ENCODE results near the gene SELPLG.

The SELPLG gene

GRCh38 chr12:108630481-108631207 is 3.0 kb downstream of the SELPLG start:
- Histone ChIP-seq H3K27me3 (ENCODE audit: insufficient read depth, poor library complexity, severe bottlenecking) (no peaks in the 10 kb centered on the region), H3K27ac (replicated peaks) (peak overlapping the region; percentile 98), H3K4me3 (replicated peaks; ENCODE audit: insufficient read depth, low read length) (no peak overlapping the region)
- peak in 1 of 2 experiments; percentile 47 for DNase-seq (ENCODE audit: low read depth in 1 of 2, low spot score in 1 of 2)
- TF ChIP-seq REST (IDR thresholded peaks at IDR 0.05; ENCODE audit: insufficient replicate concordance, low read depth) (no peak), POLR2AphosphoS5 (IDR thresholded peaks at IDR 0.05; ENCODE audit: low read depth) (peak; percentile 22; the same call in 1 of the 2 replicates)

DNA sequence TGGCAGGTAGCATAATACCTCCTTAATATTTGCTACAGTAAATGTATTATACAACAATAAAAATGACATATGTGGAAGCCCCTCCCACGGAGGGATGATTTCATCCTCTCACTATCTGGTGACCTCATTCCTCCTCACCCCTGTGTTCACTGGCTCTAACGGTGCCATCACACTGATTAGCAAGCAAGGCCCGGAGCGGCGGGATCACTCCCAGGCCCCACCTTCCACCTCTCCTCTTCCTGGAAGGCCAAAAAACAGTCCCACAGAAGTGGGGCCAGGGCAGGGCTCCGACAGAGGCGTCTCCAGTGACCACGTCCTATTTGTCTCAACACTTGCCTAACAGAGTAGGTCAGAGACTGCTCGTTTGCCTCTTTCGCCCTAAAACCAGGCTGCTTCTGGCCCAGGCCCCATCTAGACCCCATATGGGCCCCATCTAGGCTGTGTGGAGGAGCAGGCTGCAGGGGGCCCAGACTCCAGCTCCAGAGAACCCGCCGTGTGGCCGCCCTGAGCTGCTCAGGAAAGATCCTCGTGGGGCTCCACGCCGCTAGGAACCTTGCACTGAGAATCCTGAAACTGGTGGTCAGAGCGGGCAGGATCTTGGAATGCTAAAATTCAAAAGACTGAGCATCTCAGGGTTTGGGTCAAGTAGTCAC is 3.7 kb downstream of the SELPLG start:
- TF ChIP-seq GABPA (IDR thresholded peaks at IDR 0.05; ENCODE audit: low read depth) (no peak), CTCF (IDR thresholded peaks at IDR 0.05; ENCODE audit: insufficient read depth, low read length) (no peak), REST (IDR thresholded peaks at IDR 0.05; ENCODE audit: insufficient replicate concordance, low read depth) (no peak), SPI1 (IDR thresholded peaks at IDR 0.05; ENCODE audit: borderline replicate concordance, low read depth) (no peak), POLR2AphosphoS5 (IDR thresholded peaks at IDR 0.05; ENCODE audit: low read depth) (no peak)
- Histone ChIP-seq H3K27me3 (ENCODE audit: insufficient read depth, poor library complexity, severe bottlenecking) (no peaks in the 10 kb centered on the region), H3K27ac (replicated peaks) (peak overlapping the region; percentile 98), H3K4me3 (replicated peaks; ENCODE audit: insufficient read depth, low read length) (no peak overlapping the region)
- DNase-seq (ENCODE audit: low read depth in 1 of 2, low spot score in 1 of 2) = peak in 1 of 2 experiments; percentile 54

- DNase-seq (ENCODE audit: low read depth in 1 of 2, low spot score in 1 of 2) = no peak
- peak overlapping the region; percentile 16 for H3K4me3 ChIP-seq (replicated peaks; ENCODE audit: insufficient read depth, low read length)
- TF ChIP-seq GABPA (IDR thresholded peaks at IDR 0.05; ENCODE audit: low read depth) = no peak
- no peak for TF ChIP-seq CTCF (IDR thresholded peaks at IDR 0.05; ENCODE audit: insufficient read depth, low read length)
- no peak for TF ChIP-seq SPI1 (IDR thresholded peaks at IDR 0.05; ENCODE audit: borderline replicate concordance, low read depth)
- peak overlapping the region; percentile 98 for H3K27ac ChIP-seq (replicated peaks)
- H3K27me3 ChIP-seq (ENCODE audit: insufficient read depth, poor library complexity, severe bottlenecking) = no peaks in the 10 kb centered on the region
These were observed 4.5 kb downstream of the SELPLG start for GRCh38 chr12:108629151-108629550.

GRCh38 chr12:108627134-108627920 is 6.4 kb downstream of the SELPLG start:
- no peak for DNase-seq (ENCODE audit: low read depth in 1 of 2, low spot score in 1 of 2)
- H3K27ac ChIP-seq (replicated peaks) = peak overlapping the region; percentile 98
- no peak overlapping the region for H3K4me3 ChIP-seq (replicated peaks; ENCODE audit: insufficient read depth, low read length)
- TF ChIP-seq GABPA (IDR thresholded peaks at IDR 0.05; ENCODE audit: low read depth) = no peak
- no peak for TF ChIP-seq SPI1 (IDR thresholded peaks at IDR 0.05; ENCODE audit: borderline replicate concordance, low read depth)
- no peak for TF ChIP-seq CTCF (IDR thresholded peaks at IDR 0.05; ENCODE audit: insufficient read depth, low read length)
- no peak for TF ChIP-seq REST (IDR thresholded peaks at IDR 0.05; ENCODE audit: insufficient replicate concordance, low read depth)
- no peak for TF ChIP-seq POLR2AphosphoS5 (IDR thresholded peaks at IDR 0.05; ENCODE audit: low read depth)
- H3K27me3 ChIP-seq (ENCODE audit: insufficient read depth, poor library complexity, severe bottlenecking) = no peaks in the 10 kb centered on the region
